K562 (cell line): ENCODE measurements around the gene GPR32. TPM values are rescaled to one million over a fixed set of nuclear protein-coding genes. Genes with fewer than 3 reads are reported as not detected.
A peak's percentile ranks its signal among the peaks of the same experiment; 100 is the strongest.

Source experiments
- BHLHE40 ChIP-seq: IDR thresholded peaks from 2 replicates; pipeline ENCODE4 v1.6.1; 2011; ENCODE audit warnings: low read length, improper control_type of control experiment
- CBFA2T3 ChIP-seq: fragments of 450-650 bp; IDR thresholded peaks from 2 replicates; pipeline ENCODE4 v1.6.1; 2017
- CHD1 ChIP-seq: fragments of 200-600 bp; sonication (generic); IDR thresholded peaks from one replicate; pipeline ENCODE4 v1.6.1; 2012; ENCODE audit warnings: mild to moderate bottlenecking, moderate library complexity, low read length, inconsistent platforms
- COPS2 ChIP-seq: fragments of 450-650 bp; conservative IDR thresholded peaks from 2 replicates; pipeline ENCODE4 v1.6.1; 2016; ENCODE audit warnings: mild to moderate bottlenecking, moderate library complexity
- CREM ChIP-seq: IDR thresholded peaks from 2 replicates; pipeline ENCODE4 v1.6.1; 2014; ENCODE audit warnings: antibody characterized with exemption, low read depth
- DPF2 ChIP-seq: fragments of 450-650 bp; IDR thresholded peaks from 2 replicates; pipeline ENCODE4 v1.6.1; 2016
- HBP1 ChIP-seq: fragments of 450-650 bp; formaldehyde crosslinking; IDR thresholded peaks from 2 replicates; pipeline ENCODE4 v1.4.0; 2022; ENCODE audit warnings: missing genetic modification characterization
- HCFC1 ChIP-seq: IDR thresholded peaks from 2 replicates; pipeline ENCODE4 v1.6.1; 2012; ENCODE audit warnings: low read depth, low read length, improper control_type of control experiment
- LCOR ChIP-seq: sonication (generic); formaldehyde crosslinking; IDR thresholded peaks from 2 replicates; pipeline ENCODE4 v1.8.0; 2022; ENCODE audit warnings: mild to moderate bottlenecking, missing genetic modification reagents
- MTA2 ChIP-seq: fragments of 450-650 bp; IDR thresholded peaks from 2 replicates; pipeline ENCODE4 v1.6.1; 2016; ENCODE audit warnings: low read depth
- NCOA2 ChIP-seq, 2 experiments: fragments of 450-650 bp; IDR thresholded peaks; 2 replicates each; pipeline ENCODE4 v1.6.1; 2018; ENCODE audit warnings: mild to moderate bottlenecking in 2 of 2, moderate library complexity in 1 of 2; ENCODE audit not compliant: partially characterized antibody in 2 of 2
- NR1H2 ChIP-seq: sonication (generic); formaldehyde crosslinking; IDR thresholded peaks from 2 replicates; pipeline ENCODE4 v1.4.0; 2020; ENCODE audit warnings: mild to moderate bottlenecking, missing genetic modification reagents
- PHB ChIP-seq: fragments of 250-450 bp; sonication (Bioruptor Pico); IDR thresholded peaks from 2 replicates; pipeline ENCODE4 v1.5.0; 2021
- POLR3G ChIP-seq: IDR thresholded peaks from 2 replicates; pipeline ENCODE4 v1.6.1; 2011; ENCODE audit not compliant: insufficient read length, insufficient replicate concordance; ENCODE audit errors: extremely low read depth
- PRPF4 ChIP-seq: fragments of 200-400 bp; formaldehyde crosslinking; IDR thresholded peaks from one replicate; pipeline ENCODE4 v1.6.1; 2017; ENCODE audit warnings: low read length, low read depth, mild to moderate bottlenecking; ENCODE audit not compliant: insufficient read depth, poor library complexity, severe bottlenecking
- RBFOX2 ChIP-seq: fragments of 200-400 bp; formaldehyde crosslinking; IDR thresholded peaks from 2 replicates; pipeline ENCODE4 v1.6.1; 2017; ENCODE audit warnings: low read depth, mild to moderate bottlenecking, low read length, moderate library complexity
- SIX5 ChIP-seq, 2 experiments: IDR thresholded peaks; 2 replicates each; pipeline ENCODE4 v1.6.1; 2011; ENCODE audit warnings: low read length in 2 of 2, borderline replicate concordance in 1 of 2, low read depth in 1 of 2, mild to moderate bottlenecking in 1 of 2, moderate library complexity in 1 of 2; ENCODE audit not compliant: insufficient read depth in 1 of 2
- SMAD4 ChIP-seq: fragments of 250-450 bp; sonication (Bioruptor Pico); conservative IDR thresholded peaks from 2 replicates; pipeline ENCODE4 v1.8.0; 2021; ENCODE audit warnings: inconsistent platforms, mild to moderate bottlenecking, moderate library complexity
- SNIP1 ChIP-seq: fragments of 450-650 bp; IDR thresholded peaks from 2 replicates; pipeline ENCODE4 v1.7.1; 2017; ENCODE audit warnings: low read depth, mild to moderate bottlenecking
- TOE1 ChIP-seq, 2 experiments: fragments of 450-650 bp in 1 of 2; sonication (generic) in 1 of 2; formaldehyde crosslinking in 1 of 2; IDR thresholded peaks; 2 replicates each; pipeline versions ENCODE4 v1.7.1 to v1.8.0; 2016 to 2022; ENCODE audit warnings: borderline replicate concordance in 2 of 2, mild to moderate bottlenecking in 2 of 2, antibody characterized with exemption in 1 of 2, inconsistent platforms in 1 of 2, low read depth in 1 of 2, missing genetic modification reagents in 1 of 2, moderate library complexity in 1 of 2
- XRCC3 ChIP-seq: fragments of 450-650 bp; IDR thresholded peaks from 2 replicates; pipeline ENCODE4 v1.6.1; 2017; ENCODE audit warnings: mild to moderate bottlenecking, moderate library complexity
- ZBED1 ChIP-seq: IDR thresholded peaks from 2 replicates; pipeline ENCODE4 v1.6.1; 2014
- ZBTB12 ChIP-seq: fragments of 250-450 bp; sonication (Bioruptor Pico); IDR thresholded peaks from 2 replicates; pipeline ENCODE4 v1.4.0; 2020
- ZBTB9 ChIP-seq: fragments of 450-650 bp; formaldehyde crosslinking; IDR thresholded peaks from 2 replicates; pipeline ENCODE4 v1.4.0; 2020; ENCODE audit warnings: mild to moderate bottlenecking, moderate library complexity
- ZNF316 ChIP-seq: fragments of 450-650 bp; IDR thresholded peaks from 2 replicates; pipeline ENCODE4 v1.6.1; 2016
- ZNF589 ChIP-seq: fragments of 200-800 bp; sonication (Bioruptor generic); IDR thresholded peaks from 2 replicates; pipeline ENCODE4 v1.6.1; 2016; ENCODE audit warnings: low read depth, missing genetic modification characterization, missing compliant biosample characterization
- polyA plus RNA-seq, 8 experiments: library from polyadenylated mRNA; depleted of rRNA in 4 of 8; stranded (reverse) in 5 of 8; unstranded in 3 of 8; fragments of >200 nt; fragmentation: Nextera tagmentation in 2 of 8; fragmentation: Illumina TruSeq in 1 of 8; extraction: Ambion mirVana in 2 of 8; extraction: Trizol in 1 of 8; gene quantifications; 2 replicates each; pipeline versions ENCODE4 v1.2.1 to v1.2.3, GENCODE V29; 2011 to 2014; ENCODE audit warnings: inconsistent platforms in 1 of 8, missing spikeins in 1 of 8
- total RNA-seq, 7 experiments: library from RNA; depleted of rRNA in 6 of 7; stranded (reverse); fragments of >200 nt in 6 of 7; fragmentation: Illumina TruSeq in 2 of 7; extraction: Trizol in 2 of 7; gene quantifications; 2 replicates each; pipeline versions ENCODE4 v1.2.1 to v1.2.3, GENCODE V29; 2011 to 2021; ENCODE audit warnings: low replicate concordance in 1 of 7

Gene GPR32
- total and polyA plus RNA-seq, 9 of the 15 experiments (the other 6 are each of a cell fraction or from before 2014, with no cell fraction given) = not detected

- peak; percentile 94 for TF ChIP-seq PRPF4
- TF ChIP-seq COPS2 = no peak
- TF ChIP-seq POLR3G = no peak
- no peak for TF ChIP-seq NR1H2 (CRISPR knock-in tag)
- peak; percentile 89 for TF ChIP-seq CHD1
- peak; percentile 92 for TF ChIP-seq ZNF589 (CRISPR knock-in tag)
- TF ChIP-seq MTA2 = no peak
- no peak for TF ChIP-seq SIX5 (IDR thresholded peaks at IDR 0.05; ENCODE audit: borderline replicate concordance in 1 of 2, insufficient read depth in 1 of 2, low read depth in 1 of 2, low read length in 2 of 2)
- TF ChIP-seq HBP1 (CRISPR knock-in tag) = peak; percentile 19; the same call in 1 of the 2 replicates
- TF ChIP-seq BHLHE40 = peak; percentile 10
- no peak for TF ChIP-seq XRCC3
- TF ChIP-seq CREM = peak; percentile 81
- TF ChIP-seq DPF2 = 0 out of 2 replicates have a peak, but pooled peaks have one; percentile 45
- 0 out of 2 replicates have a peak, but pooled peaks have one; percentile 9 for TF ChIP-seq ZBTB9 (CRISPR knock-in tag)
- peak in 1 of 2 experiments; percentile 100 for TF ChIP-seq NCOA2 (IDR thresholded peaks at IDR 0.05; ENCODE audit: partially characterized antibody in 2 of 2)
- peak; percentile 49; the same call in 1 of the 2 replicates for TF ChIP-seq SMAD4
- TF ChIP-seq CBFA2T3 = no peak
- TF ChIP-seq TOE1 (IDR thresholded peaks at IDR 0.05; ENCODE audit: borderline replicate concordance) = peak; percentile 97
- TF ChIP-seq TOE1 (CRISPR knock-in tag; IDR thresholded peaks at IDR 0.05; ENCODE audit: borderline replicate concordance, low read depth) = no peak
- no peak for TF ChIP-seq SNIP1
- TF ChIP-seq LCOR = peak; percentile 84; the same call in 1 of the 2 replicates
- peak; percentile 100 for TF ChIP-seq RBFOX2
- no peak for TF ChIP-seq ZNF316
- peak; percentile 68; the same call in 1 of the 2 replicates for TF ChIP-seq ZBED1
- peak; percentile 72; the same call in 1 of the 2 replicates for TF ChIP-seq PHB (CRISPR knock-in tag)
- TF ChIP-seq HCFC1 = peak; percentile 68
- no peak for TF ChIP-seq ZBTB12
Observed at GRCh38 chr19:50804420-50805272, 34.4 kb downstream of the GPR32 start (continued).
